ENCODE data around the gene RAB11FIP2. TPM values are rescaled to one million over a fixed set of nuclear protein-coding genes. Genes with fewer than 3 reads are reported as not detected.

Gene RAB11FIP2
- polyA plus RNA-seq, 1 of the 3 experiments (the other 2 are of a cell fraction), result 3.0 TPM

DNA sequence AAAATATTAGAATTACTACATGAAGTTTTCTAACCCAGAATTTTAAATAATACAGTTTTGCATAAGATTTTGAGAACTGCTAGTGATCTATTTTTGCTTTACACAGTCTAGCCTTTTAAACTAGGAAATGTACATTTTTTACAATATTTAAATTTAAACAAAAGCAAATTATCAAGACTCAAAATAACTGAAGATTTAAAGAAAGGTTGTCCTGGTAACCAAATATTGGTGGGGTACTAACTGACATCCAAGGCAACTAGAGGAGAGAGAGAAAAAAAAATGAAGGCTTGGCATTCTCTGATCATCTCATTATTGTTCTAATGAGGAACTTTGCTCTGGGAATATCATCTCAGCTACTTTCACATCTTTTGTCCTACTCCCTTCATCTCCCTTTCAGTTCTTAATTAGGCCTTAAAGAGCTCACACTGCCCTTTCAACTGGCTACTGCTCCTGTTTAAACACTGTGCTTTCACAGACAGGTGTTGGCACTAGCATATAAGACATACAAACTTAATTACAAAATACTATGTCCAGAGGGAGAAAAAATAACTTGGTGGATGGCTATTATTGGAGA, 33.7 kb downstream of the RAB11FIP2 start (continued):
- TF ChIP-seq, protein P1, sequence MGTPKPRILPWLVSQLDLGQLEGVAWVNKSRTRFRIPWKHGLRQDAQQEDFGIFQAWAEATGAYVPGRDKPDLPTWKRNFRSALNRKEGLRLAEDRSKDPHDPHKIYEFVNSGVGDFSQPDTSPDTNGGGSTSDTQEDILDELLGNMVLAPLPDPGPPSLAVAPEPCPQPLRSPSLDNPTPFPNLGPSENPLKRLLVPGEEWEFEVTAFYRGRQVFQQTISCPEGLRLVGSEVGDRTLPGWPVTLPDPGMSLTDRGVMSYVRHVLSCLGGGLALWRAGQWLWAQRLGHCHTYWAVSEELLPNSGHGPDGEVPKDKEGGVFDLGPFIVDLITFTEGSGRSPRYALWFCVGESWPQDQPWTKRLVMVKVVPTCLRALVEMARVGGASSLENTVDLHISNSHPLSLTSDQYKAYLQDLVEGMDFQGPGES (IDR thresholded peaks at IDR 0.05; ENCODE audit: low read depth, low read length), result no peak
- TF ChIP-seq RAD21 (IDR thresholded peaks at IDR 0.05; ENCODE audit: low read length) (no peak), CHD2 (IDR thresholded peaks at IDR 0.05; ENCODE audit: low read length, partially characterized antibody) (no peak)

DNA sequence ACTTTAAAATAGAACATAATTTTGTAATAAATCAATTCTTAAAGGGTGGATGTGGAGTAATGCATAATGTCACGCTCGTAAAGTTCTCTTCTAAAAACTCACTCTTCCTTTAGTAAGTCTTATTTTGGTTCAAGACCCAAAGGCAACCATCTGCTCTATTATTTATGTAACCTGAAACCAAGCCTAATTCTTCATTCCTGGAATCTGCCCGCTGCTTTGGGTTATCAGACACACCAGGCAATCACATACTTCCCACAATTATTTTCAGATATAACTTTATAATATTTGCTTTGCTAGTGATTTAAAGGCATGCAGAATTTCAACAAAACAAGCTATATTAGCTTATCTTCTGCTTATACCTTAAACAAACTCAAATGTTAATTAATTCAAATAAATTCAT, 39.0 kb downstream of the RAB11FIP2 start:
- no peak for DNase-seq

DNA sequence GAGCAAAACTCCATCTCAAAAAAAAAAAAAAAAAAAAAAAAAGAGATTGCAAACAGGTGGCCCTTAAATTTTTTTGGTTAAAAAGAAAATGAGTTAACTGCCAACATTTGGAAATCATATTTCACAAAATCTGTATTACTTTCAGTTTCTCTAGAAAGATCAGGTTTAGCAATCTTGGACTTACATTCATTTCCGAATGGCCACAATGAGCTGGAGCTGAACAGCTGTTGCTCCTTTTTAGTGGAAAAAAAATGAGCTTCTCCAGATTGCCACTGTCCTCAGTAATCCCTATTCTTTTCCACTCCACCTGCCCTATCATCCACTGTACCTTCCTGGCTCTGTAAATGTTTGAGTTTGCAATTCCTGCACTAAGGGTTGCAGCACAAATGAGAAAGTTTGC, 43.6 kb downstream of the RAB11FIP2 start:
- no peak overlapping the region for H2AFZ ChIP-seq (ENCODE audit: low read depth)
- no peaks in the 10 kb centered on the region for H3K9me3 ChIP-seq
- no peaks in the 10 kb centered on the region for H3K27me3 ChIP-seq (ENCODE audit: insufficient read depth)
- no peak overlapping the region for H3K27ac ChIP-seq (ENCODE audit: low read depth in 2 of 2, low read length in 1 of 2)
- TF ChIP-seq RFX5 (IDR thresholded peaks at IDR 0.05; ENCODE audit: low read length), result no peak
- peaks cover under 1% of the 10 kb centered on the region for H3F3A ChIP-seq (replicated peaks; ENCODE audit: insufficient read depth)
- no peak overlapping the region for H3K4me2 ChIP-seq
- H3K4me3 ChIP-seq (ENCODE audit: low read depth in 2 of 2, low read length in 1 of 2), result no peak overlapping the region
- 95% methylated on average over 1 of the region's 1 CpG for WGBS (ENCODE audit: low lambda C conversion rate)
- CTCF ChIA-PET, result no interaction called here
- DNase-seq, result no peak
- no peak overlapping the region for H3K9ac ChIP-seq
- H3K4me1 ChIP-seq (ENCODE audit: control insufficient read depth in 1 of 2, insufficient read depth in 2 of 2, low read depth in 1 of 2, low read length in 1 of 2), result no peaks in the 10 kb centered on the region
- H3K9me2 ChIP-seq, result no peaks in the 10 kb centered on the region
- POLR2A ChIA-PET, result no interaction called here
- H3K79me2 ChIP-seq (ENCODE audit: insufficient read depth), result no peaks in the 10 kb centered on the region
- no peaks in the 10 kb centered on the region for H4K20me1 ChIP-seq (ENCODE audit: insufficient read depth)
- H3K36me3 ChIP-seq (replicated peaks in 1 of 2; ENCODE audit: control insufficient read depth in 1 of 2, insufficient read depth in 2 of 2, low read length in 1 of 2), result peaks cover 33 to 34% of the 10 kb centered on the region in 2 experiments

More for the DNA sequence above, 39.0 kb downstream of the RAB11FIP2 start:
- H2AFZ ChIP-seq (ENCODE audit: low read depth), result no peak overlapping the region
- no peaks in the 10 kb centered on the region for H3K79me2 ChIP-seq (ENCODE audit: insufficient read depth)
- no peak overlapping the region for H3K9ac ChIP-seq
- no peaks in the 10 kb centered on the region for H3K9me2 ChIP-seq
- no peak overlapping the region for H3K4me3 ChIP-seq (ENCODE audit: low read depth in 2 of 2, low read length in 1 of 2)
- ChIA-PET CTCF (no interaction called here), POLR2A (no interaction called here)
- no peaks in the 10 kb centered on the region for H3K4me1 ChIP-seq (ENCODE audit: control insufficient read depth in 1 of 2, insufficient read depth in 2 of 2, low read depth in 1 of 2, low read length in 1 of 2)
- no peaks in the 10 kb centered on the region for H4K20me1 ChIP-seq (ENCODE audit: insufficient read depth)
- H3K4me2 ChIP-seq, result no peak overlapping the region
- no peaks in the 10 kb centered on the region for H3K27me3 ChIP-seq (ENCODE audit: insufficient read depth)
- peaks cover 44 to 46% of the 10 kb centered on the region in 2 experiments for H3K36me3 ChIP-seq (replicated peaks in 1 of 2; ENCODE audit: control insufficient read depth in 1 of 2, insufficient read depth in 2 of 2, low read length in 1 of 2)
- no peaks in the 10 kb centered on the region for H3K9me3 ChIP-seq
- no peaks in the 10 kb centered on the region for H3F3A ChIP-seq (replicated peaks; ENCODE audit: insufficient read depth)
- 95% methylated on average over 3 of the region's 3 CpGs for WGBS (ENCODE audit: low lambda C conversion rate)
- TF ChIP-seq, protein P2, sequence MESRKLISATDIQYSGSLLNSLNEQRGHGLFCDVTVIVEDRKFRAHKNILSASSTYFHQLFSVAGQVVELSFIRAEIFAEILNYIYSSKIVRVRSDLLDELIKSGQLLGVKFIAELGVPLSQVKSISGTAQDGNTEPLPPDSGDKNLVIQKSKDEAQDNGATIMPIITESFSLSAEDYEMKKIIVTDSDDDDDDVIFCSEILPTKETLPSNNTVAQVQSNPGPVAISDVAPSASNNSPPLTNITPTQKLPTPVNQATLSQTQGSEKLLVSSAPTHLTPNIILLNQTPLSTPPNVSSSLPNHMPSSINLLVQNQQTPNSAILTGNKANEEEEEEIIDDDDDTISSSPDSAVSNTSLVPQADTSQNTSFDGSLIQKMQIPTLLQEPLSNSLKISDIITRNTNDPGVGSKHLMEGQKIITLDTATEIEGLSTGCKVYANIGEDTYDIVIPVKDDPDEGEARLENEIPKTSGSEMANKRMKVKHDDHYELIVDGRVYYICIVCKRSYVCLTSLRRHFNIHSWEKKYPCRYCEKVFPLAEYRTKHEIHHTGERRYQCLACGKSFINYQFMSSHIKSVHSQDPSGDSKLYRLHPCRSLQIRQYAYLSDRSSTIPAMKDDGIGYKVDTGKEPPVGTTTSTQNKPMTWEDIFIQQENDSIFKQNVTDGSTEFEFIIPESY (IDR thresholded peaks at IDR 0.05; ENCODE audit: borderline replicate concordance, low read depth), result no peak
- TF ChIP-seq TAF1 (IDR thresholded peaks at IDR 0.05; ENCODE audit: borderline replicate concordance, low read depth, low read length), result no peak
- H3K27ac ChIP-seq (ENCODE audit: low read depth in 2 of 2, low read length in 1 of 2), result no peak overlapping the region
